SK-N-SH treated with all-trans-retinoic acid at 6 μM for 48 hours (cell line): ENCODE data around the gene SPATA6L.

Source experiments
- ATAC-seq: fragments of 200-7000 bp; cut with Tn5 transposase; 3 replicates; pipeline ENCODE4 v1.9.1; 2020; ENCODE audit warnings: mild to moderate bottlenecking, moderate library complexity
- ARNTL ChIP-seq: fragments of 450-650 bp; formaldehyde crosslinking; IDR thresholded peaks from 2 replicates; pipeline ENCODE4 v1.5.0; 2020; ENCODE audit warnings: low read depth, mild to moderate bottlenecking, moderate library complexity, borderline replicate concordance
- CREB5 ChIP-seq: fragments of 250-450 bp; sonication (Bioruptor Pico); IDR thresholded peaks from 2 replicates; pipeline ENCODE4 v1.5.1; 2020; ENCODE audit warnings: low read depth, mild to moderate bottlenecking, moderate library complexity
- CSDC2 ChIP-seq: fragments of 250-450 bp; sonication (Bioruptor Pico); IDR thresholded peaks from 2 replicates; pipeline ENCODE4 v1.5.0; 2020; ENCODE audit warnings: mild to moderate bottlenecking, moderate library complexity
- CSRNP3 ChIP-seq: fragments of 250-450 bp; sonication (Bioruptor Pico); IDR thresholded peaks from 2 replicates; pipeline ENCODE4 v1.5.1; 2021; ENCODE audit warnings: mild to moderate bottlenecking, moderate library complexity
- ESRRG ChIP-seq: fragments of 250-450 bp; sonication (Bioruptor Pico); IDR thresholded peaks from 2 replicates; pipeline ENCODE4 v1.6.1; 2021; ENCODE audit warnings: mild to moderate bottlenecking
- GLIS3 ChIP-seq: fragments of 250-450 bp; sonication (Bioruptor Pico); IDR thresholded peaks from 2 replicates; pipeline ENCODE4 v1.5.0; 2020; ENCODE audit warnings: mild to moderate bottlenecking, moderate library complexity
- ISL1 ChIP-seq: fragments of 250-450 bp; sonication (Bioruptor Pico); IDR thresholded peaks from 2 replicates; pipeline ENCODE4 v2.1.2; 2022; ENCODE audit warnings: mild to moderate bottlenecking, moderate library complexity
- POU6F1 ChIP-seq: fragments of 250-450 bp; sonication (Bioruptor Pico); IDR thresholded peaks from 2 replicates; pipeline ENCODE4 v1.8.0; 2021; ENCODE audit warnings: low read depth, mild to moderate bottlenecking, moderate library complexity, borderline replicate concordance
- PPARA ChIP-seq: fragments of 250-450 bp; sonication (Bioruptor Pico); IDR thresholded peaks from 2 replicates; pipeline ENCODE4 v1.5.0; 2020; ENCODE audit warnings: mild to moderate bottlenecking, borderline replicate concordance
- RARB ChIP-seq: fragments of 250-450 bp; sonication (Bioruptor Pico); IDR thresholded peaks from 2 replicates; pipeline ENCODE4 v1.8.0; 2021; ENCODE audit warnings: mild to moderate bottlenecking, moderate library complexity
- SNAI2 ChIP-seq: fragments of 250-450 bp; sonication (Bioruptor Pico); IDR thresholded peaks from 2 replicates; pipeline ENCODE4 v1.5.0; 2020; ENCODE audit warnings: mild to moderate bottlenecking, moderate library complexity
- TCF4 ChIP-seq: fragments of 250-450 bp; sonication (Bioruptor Pico); IDR thresholded peaks from 2 replicates; pipeline ENCODE4 v1.8.0; 2021; ENCODE audit warnings: mild to moderate bottlenecking, moderate library complexity, borderline replicate concordance
- TOX ChIP-seq: fragments of 250-450 bp; sonication (Bioruptor Pico); IDR thresholded peaks from 2 replicates; pipeline ENCODE4 v1.8.0; 2021; ENCODE audit warnings: mild to moderate bottlenecking, moderate library complexity, borderline replicate concordance
- TSHZ2 ChIP-seq: fragments of 250-450 bp; sonication (Bioruptor Pico); IDR thresholded peaks from 2 replicates; pipeline ENCODE4 v1.5.0; 2020; ENCODE audit warnings: mild to moderate bottlenecking, moderate library complexity
- ZC3H10 ChIP-seq: fragments of 250-450 bp; sonication (Bioruptor Pico); IDR thresholded peaks from 2 replicates; pipeline ENCODE4 v1.5.1; 2021; ENCODE audit warnings: mild to moderate bottlenecking, moderate library complexity
- ZFP3 ChIP-seq: fragments of 250-450 bp; sonication (Bioruptor Pico); IDR thresholded peaks from 2 replicates; pipeline ENCODE4 v1.5.0; 2020; ENCODE audit warnings: mild to moderate bottlenecking, moderate library complexity
- ZFP30 ChIP-seq: fragments of 450-650 bp; formaldehyde crosslinking; IDR thresholded peaks from 2 replicates; pipeline ENCODE4 v1.5.0; 2022; ENCODE audit warnings: mild to moderate bottlenecking, moderate library complexity
- ZNF565 ChIP-seq: fragments of 450-650 bp; formaldehyde crosslinking; conservative IDR thresholded peaks from 2 replicates; pipeline ENCODE4 v1.5.0; 2020; ENCODE audit warnings: low read depth, mild to moderate bottlenecking, moderate library complexity
- ZNF70 ChIP-seq: fragments of 450-650 bp; formaldehyde crosslinking; IDR thresholded peaks from 2 replicates; pipeline ENCODE4 v1.5.0; 2020; ENCODE audit warnings: mild to moderate bottlenecking, moderate library complexity
- ZNF8 ChIP-seq: fragments of 450-650 bp; formaldehyde crosslinking; IDR thresholded peaks from 2 replicates; pipeline ENCODE4 v1.5.0; 2020; ENCODE audit warnings: mild to moderate bottlenecking, moderate library complexity

Gene SPATA6L

GRCh38 chr9:4704129-4704528, 37.8 kb upstream of the SPATA6L start:
- TF ChIP-seq ZFP30 (CRISPR knock-in tag), result no peak
- no peak for ATAC-seq

GRCh38 chr9:4701526-4701925, 35.2 kb upstream of the SPATA6L start:
- TF ChIP-seq PPARA (CRISPR knock-in tag), result no peak
- TF ChIP-seq TCF4 (CRISPR knock-in tag), result no peak
- no peak for TF ChIP-seq POU6F1 (CRISPR knock-in tag)
- no peak for TF ChIP-seq ARNTL
- no peak for TF ChIP-seq ESRRG (CRISPR knock-in tag)
- no peak for TF ChIP-seq TOX (CRISPR knock-in tag)
- TF ChIP-seq ZC3H10 (CRISPR knock-in tag), result no peak
- no peak for TF ChIP-seq TSHZ2 (CRISPR knock-in tag)
- no peak for TF ChIP-seq ZFP3 (CRISPR knock-in tag)
- no peak for TF ChIP-seq ZNF8
- TF ChIP-seq CREB5, result no peak
- no peak for TF ChIP-seq SNAI2
- TF ChIP-seq GLIS3 (CRISPR knock-in tag), result no peak
- no peak for ATAC-seq

- no peak for TF ChIP-seq CSRNP3
- no peak for TF ChIP-seq CSDC2 (CRISPR knock-in tag)
- no peak for TF ChIP-seq ZNF70 (CRISPR knock-in tag)
- TF ChIP-seq ZNF8, result no peak
- TF ChIP-seq SNAI2, result no peak
- TF ChIP-seq GLIS3 (CRISPR knock-in tag), result no peak
- no peak for TF ChIP-seq ZNF565 (CRISPR knock-in tag)
- no peak for TF ChIP-seq ESRRG (CRISPR knock-in tag)
- TF ChIP-seq TSHZ2 (CRISPR knock-in tag), result no peak
- no peak for TF ChIP-seq ZFP3 (CRISPR knock-in tag)
- TF ChIP-seq ISL1, result no peak
- TF ChIP-seq POU6F1 (CRISPR knock-in tag), result no peak
- no peak for TF ChIP-seq ARNTL
- no peak for TF ChIP-seq TOX (CRISPR knock-in tag)
- no peak for TF ChIP-seq RARB
- TF ChIP-seq TCF4 (CRISPR knock-in tag), result no peak
- ATAC-seq, result no peak
Observed at GRCh38 chr9:4700932-4701331, 34.7 kb upstream of the SPATA6L start.
